Hematopoietic multipotent progenitor cell treated with erythropoietin and hydrocortisone succinate and interleukin-3 and kit ligand, for 15 days (in vitro differentiated cells): Measurements from ENCODE around the gene KCNA1.

ENCODE experiments used
- DNase-seq: peaks from one replicate; pipeline ENCODE4 v3.0.0-alpha.2; 2015; ENCODE audit warnings: low spot score

KCNA1 gene

GRCh38 chr12:4911316-4911994, 1.8 kb downstream of the KCNA1 start:
- no peak for DNase-seq

DNA sequence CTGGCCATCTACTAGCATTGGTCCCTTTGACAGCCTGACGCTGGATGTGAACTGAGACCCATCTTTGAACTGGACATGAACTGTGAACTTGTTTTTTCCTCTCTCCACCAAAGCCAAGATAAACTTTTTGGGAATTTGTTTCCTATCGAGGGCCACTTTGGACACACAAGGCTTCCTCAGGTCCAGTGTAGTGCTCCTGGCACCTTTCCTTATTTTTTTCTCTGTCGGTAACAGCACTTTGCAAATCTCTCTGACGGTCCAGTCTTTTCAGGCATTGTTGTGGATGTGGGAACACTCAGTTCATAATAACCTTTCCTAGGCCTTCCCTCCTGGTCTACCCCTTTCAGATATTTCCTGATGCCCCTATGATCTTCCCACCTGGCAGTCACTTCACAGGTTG, 5.0 kb downstream of the KCNA1 start:
- no peak for DNase-seq

DNA sequence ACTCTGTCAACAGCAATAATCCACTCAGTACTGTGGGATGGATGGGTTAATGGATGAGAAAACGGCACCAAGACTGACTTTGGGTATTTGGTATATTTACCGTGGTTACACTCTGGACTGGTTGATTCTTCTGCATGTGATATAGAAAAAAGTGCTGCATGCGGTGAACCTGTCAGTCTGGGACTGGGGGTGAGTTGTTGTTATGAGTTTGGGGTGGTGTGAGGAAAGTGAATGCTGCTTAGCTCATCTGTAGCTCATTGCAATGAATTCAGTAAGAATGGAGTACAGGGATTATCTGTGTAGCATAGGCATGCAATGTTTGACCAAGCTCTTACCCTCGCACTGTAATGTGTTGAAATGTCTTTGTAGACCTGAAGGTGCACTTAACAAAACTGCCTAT, 6.0 kb downstream of the KCNA1 start:
- DNase-seq: no peak

DNA sequence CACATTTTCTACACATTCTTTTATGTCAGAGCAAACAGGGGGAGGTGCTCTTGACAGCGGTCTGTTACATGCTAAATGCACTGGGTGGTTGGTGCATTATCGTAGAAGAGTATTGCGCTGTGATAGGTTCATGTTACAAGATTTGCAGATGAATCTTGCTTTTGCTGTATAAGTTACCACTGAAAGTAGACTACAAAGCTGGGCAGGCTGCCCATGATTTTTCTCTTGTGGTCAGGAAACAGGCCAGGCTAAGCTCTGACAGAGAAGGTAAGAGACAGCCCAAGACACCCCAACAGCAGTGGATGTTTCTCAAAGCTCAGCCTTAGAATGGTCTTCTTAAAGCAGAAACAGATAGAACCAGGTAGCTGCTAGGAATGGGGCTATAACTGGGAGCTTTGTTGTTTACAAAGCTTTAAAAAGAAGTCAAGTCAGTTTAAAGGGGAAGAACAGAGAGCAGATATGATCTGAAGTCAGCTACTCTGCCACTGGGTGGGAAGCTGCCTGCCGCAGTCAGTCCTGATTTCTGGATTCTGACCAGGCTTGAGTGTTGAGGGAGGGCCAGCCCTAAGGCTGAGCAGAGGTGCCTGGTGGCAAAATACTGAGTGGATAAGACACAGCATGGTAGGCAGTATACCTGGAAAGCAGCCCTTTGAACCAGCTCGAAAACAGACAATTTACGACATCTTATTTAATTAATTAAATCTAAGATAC, 9.4 kb downstream of the KCNA1 start:
- DNase-seq: no peak

- no peak for DNase-seq
These were observed 22.9 kb downstream of the KCNA1 start for GRCh38 chr12:4932576-4932975.

GRCh38 chr12:4933411-4933810, 23.7 kb downstream of the KCNA1 start:
- no peak for DNase-seq

DNA sequence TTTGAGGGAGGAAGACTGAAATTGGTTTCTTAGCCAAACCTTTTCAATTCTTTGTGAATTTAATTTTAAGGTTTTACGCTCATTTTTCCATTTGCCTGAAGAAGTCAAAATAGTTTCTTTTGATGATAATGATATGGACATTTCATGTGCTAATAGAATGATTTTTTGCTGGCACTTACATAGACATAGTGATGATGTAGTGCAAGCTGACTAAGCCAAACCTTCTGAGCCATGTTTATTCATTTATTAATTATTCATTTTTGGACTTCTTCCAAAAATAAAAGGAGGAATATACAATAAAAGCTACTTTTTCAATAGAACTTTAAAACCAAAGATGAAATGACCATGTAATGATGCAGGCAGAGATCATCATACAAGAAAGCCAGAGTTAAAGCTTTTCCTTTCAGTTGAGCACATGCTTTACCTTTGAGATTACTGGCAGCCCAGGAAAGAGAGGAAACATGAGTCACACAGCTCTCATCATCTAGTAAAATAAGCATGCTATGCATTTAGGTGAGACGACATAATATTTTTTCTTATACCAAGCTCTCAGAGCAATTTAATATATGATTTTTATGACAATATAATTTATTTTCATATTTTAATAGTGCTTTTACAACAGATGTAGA, 24.8 kb downstream of the KCNA1 start:
- no peak for DNase-seq

DNA sequence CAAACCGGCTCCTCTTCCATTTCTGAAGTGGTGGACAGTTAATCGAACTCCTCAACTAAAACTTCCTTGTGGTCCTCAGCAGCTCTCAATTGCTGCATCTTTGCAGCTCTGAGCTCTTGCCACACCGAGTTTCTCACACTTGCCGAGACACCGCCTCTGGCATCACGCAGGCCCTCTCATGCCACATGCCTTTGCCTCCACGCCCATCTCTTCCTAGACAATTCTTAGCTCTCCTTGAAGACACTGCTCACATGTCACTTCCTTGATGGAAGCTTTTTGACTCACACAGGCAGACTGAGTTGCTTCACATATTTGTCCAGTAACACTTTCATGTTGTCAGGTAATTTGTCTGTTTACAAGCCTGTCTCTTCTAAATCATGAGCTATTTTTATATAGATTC, 29.2 kb downstream of the KCNA1 start:
- DNase-seq: no peak

DNA sequence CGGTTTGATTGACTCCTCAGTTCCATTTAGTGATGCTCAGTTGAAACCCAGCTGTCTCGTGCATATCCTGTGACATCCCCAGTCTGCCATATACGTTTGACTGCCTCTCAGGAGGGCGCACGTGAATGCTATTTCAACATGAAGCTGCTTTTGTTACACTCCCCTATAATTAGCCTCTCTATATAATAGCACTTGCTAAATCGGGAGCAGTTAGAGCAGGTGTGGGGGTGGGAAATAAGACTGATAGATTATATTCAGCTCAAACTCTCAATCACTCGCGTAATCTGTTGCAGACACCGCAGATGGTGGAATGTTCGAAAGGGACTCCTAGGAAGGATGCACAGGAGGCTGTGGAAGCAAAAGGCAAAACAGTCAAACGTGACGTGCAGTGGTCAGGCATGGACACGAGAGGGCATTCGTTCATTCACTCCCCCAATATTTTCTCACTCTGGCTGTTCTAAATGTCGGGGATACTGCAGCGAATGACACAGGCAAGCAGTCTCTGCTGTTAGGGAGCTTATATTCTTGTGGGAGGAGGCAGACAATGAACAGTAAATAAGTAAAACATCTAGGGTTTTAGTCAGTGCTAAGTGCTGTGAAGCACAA, 29.8 kb downstream of the KCNA1 start:
- no peak for DNase-seq

DNA sequence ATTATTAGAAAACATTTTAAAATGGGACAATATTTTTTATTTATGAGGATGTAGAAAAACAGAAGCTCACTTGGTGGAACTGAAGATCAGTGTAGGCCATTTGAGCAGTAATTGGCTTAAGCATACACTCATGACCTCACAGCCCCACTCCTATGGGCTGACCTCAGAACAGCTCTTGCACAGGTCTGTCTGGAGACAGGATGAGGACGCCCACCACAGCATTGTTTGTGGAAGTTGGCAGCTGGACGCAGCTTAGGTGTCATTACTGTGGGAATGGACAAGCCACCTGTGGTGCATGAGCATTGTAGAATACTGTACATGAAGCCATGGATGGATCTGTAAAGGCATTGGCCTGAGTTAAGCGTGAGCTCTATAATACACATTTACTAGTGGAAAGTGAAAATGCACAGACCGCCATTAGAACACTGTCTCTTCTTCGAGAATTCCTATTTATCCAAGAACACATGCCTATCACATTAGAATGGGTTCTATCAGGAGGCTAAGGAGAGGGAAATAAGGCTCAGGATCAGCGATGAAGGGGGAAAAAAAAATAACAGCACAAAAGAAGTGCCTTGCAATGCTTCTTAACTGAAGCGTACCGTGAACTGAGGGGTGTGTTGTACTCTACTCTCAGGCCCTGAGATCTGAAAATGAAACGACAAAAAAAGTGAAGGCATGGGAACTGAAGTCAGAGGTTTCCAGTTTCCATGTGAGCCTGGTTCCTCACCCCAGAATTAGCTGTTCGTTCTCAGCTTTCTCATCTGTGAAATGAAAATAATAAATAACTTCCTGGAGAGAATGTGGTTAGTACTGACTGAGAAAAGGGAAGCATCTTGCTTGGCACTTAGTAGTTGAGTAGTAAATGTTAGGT, 33.6 kb downstream of the KCNA1 start:
- DNase-seq: no peak

GRCh38 chr12:4943938-4944284, 34.2 kb downstream of the KCNA1 start:
- no peak for DNase-seq

GRCh38 chr12:4947253-4947652, 37.5 kb downstream of the KCNA1 start:
- DNase-seq: no peak

- DNase-seq: no peak
These were observed 41.4 kb downstream of the KCNA1 start for GRCh38 chr12:4951083-4951482.

GRCh38 chr12:4951601-4952000, 41.9 kb downstream of the KCNA1 start:
- no peak for DNase-seq

DNA sequence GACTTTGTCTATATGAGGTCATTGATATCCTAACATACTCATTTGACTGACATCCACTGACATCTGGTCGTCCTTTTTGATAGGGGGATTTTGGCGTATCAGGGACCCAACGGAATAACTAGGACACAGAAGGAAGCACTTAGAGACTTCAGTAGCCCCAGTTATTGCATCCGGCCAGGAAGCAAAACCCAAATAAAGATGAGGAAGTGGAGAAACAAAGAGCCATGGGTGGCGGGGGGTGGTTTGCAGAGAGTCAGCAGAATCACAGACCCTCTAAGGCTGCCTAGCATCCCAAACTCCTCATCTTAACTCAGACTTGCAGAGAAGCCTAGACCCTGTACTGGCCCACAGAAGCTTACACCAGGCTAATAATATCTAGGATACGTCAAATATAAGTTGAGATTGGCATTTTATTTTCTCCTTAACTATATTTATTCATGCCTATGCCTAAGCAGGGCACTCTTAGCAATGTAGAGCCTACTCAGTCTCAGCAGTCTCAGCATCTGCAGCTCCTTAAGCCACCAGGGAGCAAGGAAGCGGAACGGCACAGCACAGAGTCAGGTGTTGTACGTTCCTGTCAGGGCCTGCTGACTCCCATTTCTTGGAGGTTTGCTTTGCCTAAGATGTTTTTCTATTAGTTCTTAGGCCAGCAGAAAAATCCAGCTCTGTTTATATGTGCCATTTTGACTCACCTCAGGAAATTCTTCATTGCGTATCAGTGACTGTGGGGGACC, 45.1 kb downstream of the KCNA1 start:
- no peak for DNase-seq

DNA sequence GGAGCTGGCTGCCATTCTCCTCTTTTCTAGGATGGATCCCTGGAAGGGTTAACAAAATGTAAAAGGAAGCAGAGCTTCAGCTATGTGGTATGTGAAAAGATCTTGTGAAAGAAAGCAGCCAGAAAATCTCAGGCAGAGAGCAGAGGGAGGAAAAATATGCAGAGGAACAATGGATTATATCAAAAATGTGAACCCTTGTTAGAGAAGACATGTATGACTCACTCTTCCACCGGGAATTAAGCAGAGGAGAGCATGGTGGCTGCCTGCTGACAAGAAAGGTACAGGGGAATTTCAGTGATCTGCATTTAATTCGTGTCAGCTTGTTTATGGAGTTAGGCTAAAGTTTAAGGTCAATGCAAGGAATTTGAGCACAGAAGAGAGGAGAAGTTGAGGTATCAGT, 46.3 kb downstream of the KCNA1 start:
- DNase-seq: no peak

DNA sequence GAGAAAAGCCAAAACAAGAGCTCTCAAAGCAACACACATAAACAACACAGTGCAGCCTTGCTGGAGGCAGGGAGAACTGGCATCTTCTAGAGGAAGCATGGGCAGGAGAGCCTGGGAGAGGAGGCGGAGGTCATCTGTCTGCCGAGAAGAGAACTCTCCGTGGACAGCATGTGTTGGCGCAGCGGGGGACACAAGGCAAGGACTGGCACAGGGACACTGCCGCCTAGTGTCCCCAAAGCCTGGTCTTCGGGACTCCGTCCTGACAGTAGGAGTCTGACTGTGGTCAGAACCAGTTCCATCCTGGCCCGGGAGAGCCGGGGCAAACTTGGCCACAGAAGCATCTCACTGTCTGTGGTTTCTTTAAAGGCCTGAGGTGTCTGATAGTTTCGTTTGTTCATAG, 47.3 kb downstream of the KCNA1 start:
- no peak for DNase-seq

GRCh38 chr12:4957761-4958160, 48.1 kb downstream of the KCNA1 start:
- no peak for DNase-seq

DNA sequence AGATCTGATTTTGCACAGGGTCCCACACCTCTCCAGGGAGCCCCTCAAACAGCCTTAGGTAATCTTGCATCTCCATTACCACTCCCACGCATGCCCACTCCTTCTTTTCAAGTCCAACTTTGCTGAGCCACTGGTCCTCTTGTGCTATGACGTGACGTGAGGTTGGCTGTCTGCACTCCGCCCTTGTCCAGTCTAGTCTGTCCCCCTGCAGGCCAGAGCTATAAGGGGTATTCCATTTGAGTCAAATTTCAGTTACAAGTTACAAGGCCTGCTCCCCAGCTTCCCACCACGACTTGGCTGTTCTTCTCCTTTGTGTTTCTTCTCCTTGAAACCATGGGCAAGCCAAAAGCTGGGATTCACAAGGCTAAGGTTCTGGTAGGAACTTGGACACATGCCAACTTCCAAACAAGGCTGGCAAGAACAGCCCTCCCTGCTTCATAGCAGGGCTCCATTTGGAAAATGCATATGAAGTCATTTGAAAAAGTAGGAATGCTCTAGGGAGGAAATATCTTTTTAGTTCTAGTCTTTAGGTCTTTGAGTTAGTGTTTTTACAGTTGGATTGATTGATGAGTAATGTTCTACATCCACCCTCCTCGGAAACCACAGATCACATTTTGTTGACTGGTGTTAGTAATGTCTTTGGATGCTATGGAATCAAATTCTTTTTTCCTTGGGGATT, 49.1 kb downstream of the KCNA1 start:
- no peak for DNase-seq

- no peak for DNase-seq
These were observed 49.7 kb downstream of the KCNA1 start for GRCh38 chr12:4959381-4959780.

- DNase-seq: no peak
These were observed 50.3 kb downstream of the KCNA1 start for GRCh38 chr12:4960030-4960429.
